Measurements from ENCODE around the gene ARMH4.

ARMH4 gene

GRCh38 chr14:58146399-58146798, 5.6 kb downstream of the ARMH4 start:
- no peak overlapping the region for H3K4me3 ChIP-seq (ENCODE audit: control insufficient read depth, low read depth, low read length)
- TF ChIP-seq CTCF (IDR thresholded peaks at IDR 0.05; ENCODE audit: control insufficient read depth, insufficient read depth, low read depth, low read length, missing control alignments), result no peak
- no peak for DNase-seq (ENCODE audit: low read depth)

- TF ChIP-seq CTCF (IDR thresholded peaks at IDR 0.05; ENCODE audit: control insufficient read depth, insufficient read depth, low read depth, low read length, missing control alignments), result no peak
- no peak for DNase-seq (ENCODE audit: low read depth)
- no peak overlapping the region for H3K4me3 ChIP-seq (ENCODE audit: control insufficient read depth, low read depth, low read length)
Observed at GRCh38 chr14:58145936-58146335, 6.1 kb downstream of the ARMH4 start.

GRCh38 chr14:58143106-58143505, 8.9 kb downstream of the ARMH4 start:
- H3K4me3 ChIP-seq (ENCODE audit: control insufficient read depth, low read depth, low read length), result no peak overlapping the region
- DNase-seq (ENCODE audit: low read depth), result no peak
- no peak for TF ChIP-seq CTCF (IDR thresholded peaks at IDR 0.05; ENCODE audit: control insufficient read depth, insufficient read depth, low read depth, low read length, missing control alignments)

DNA sequence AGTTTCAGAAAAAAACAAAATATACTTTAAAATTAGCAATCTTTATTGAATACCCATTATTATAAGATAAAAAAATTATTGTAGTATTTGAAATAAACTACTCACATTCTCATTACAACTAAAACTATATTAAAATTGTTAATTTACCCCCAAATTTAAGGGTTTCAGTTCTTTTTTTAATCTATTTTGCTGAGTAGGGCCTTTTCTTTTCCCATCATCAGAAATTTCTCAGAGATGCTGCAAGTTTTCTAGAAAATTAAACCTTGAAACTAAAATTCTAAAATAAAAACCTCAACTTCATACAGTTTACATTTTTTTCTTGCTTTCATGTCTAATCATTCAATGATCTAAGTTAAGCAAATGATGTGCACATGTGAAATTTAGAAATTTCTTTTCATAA, 10.1 kb downstream of the ARMH4 start:
- no peak overlapping the region for H3K4me3 ChIP-seq (ENCODE audit: control insufficient read depth, low read depth, low read length)
- TF ChIP-seq CTCF (IDR thresholded peaks at IDR 0.05; ENCODE audit: control insufficient read depth, insufficient read depth, low read depth, low read length, missing control alignments), result no peak
- no peak for DNase-seq (ENCODE audit: low read depth)

- TF ChIP-seq CTCF (IDR thresholded peaks at IDR 0.05; ENCODE audit: control insufficient read depth, insufficient read depth, low read depth, low read length, missing control alignments), result no peak
- no peak overlapping the region for H3K4me3 ChIP-seq (ENCODE audit: control insufficient read depth, low read depth, low read length)
- no peak for DNase-seq (ENCODE audit: low read depth)
Observed at GRCh38 chr14:58138714-58139482, 13.1 kb downstream of the ARMH4 start.

GRCh38 chr14:58138031-58138713, 13.8 kb downstream of the ARMH4 start:
- no peak for TF ChIP-seq CTCF (IDR thresholded peaks at IDR 0.05; ENCODE audit: control insufficient read depth, insufficient read depth, low read depth, low read length, missing control alignments)
- no peak for DNase-seq (ENCODE audit: low read depth)
- H3K4me3 ChIP-seq (ENCODE audit: control insufficient read depth, low read depth, low read length), result no peak overlapping the region
